Articular chondrocyte of knee joint (primary cell): ENCODE results near the gene ZBTB7C. TPM values are rescaled to one million over a fixed set of nuclear protein-coding genes. Genes with fewer than 3 reads are reported as not detected.

Experiments
- small RNA-seq: library from RNA; depleted of rRNA; stranded (forward); fragments of <200 nt; gene quantifications from one replicate; pipeline ENCODE3, GENCODE V24; 2012
- total RNA-seq: library from RNA; depleted of rRNA; stranded (reverse); fragments of >200 nt; gene quantifications from 2 replicates; pipeline ENCODE4 v1.2.3, GENCODE V29; 2012

ZBTB7C gene
- 2.1 and 2.5 TPM in 2 replicates for total RNA-seq

GRCh38 chr18:48408727-48409590, at the start of gene ZBTB7C:
TSS of gene ZBTB7C (minus strand) at chr18:48409383.

Small RNA genes lying within 50 kb of the gene (small RNA-seq; reads per million reads assigned to genes)
- not detected for gene RNU6-708P

Other genes with a start within 250 kb of the ZBTB7C start
- gene CTIF, start 129.6 kb upstream of the ZBTB7C start, total RNA-seq = 34.2 and 35.0 TPM in 2 replicates